Upper lobe of left lung (tissue), 6 donors: ENCODE measurements around the gene CCND3. TPM values are rescaled to one million over a fixed set of nuclear protein-coding genes. Genes with fewer than 3 reads are reported as not detected.

Experiments
- ATAC-seq, 2 donors: fragments of 200-7000 bp; cut with Tn5 transposase; one replicate each; pipeline ENCODE4 v1.9.1; 2022; ENCODE audit warnings: mild to moderate bottlenecking in 2 of 2, moderate library complexity in 2 of 2; ENCODE audit not compliant: low FRiP score in 2 of 2
- DNase-seq, 2 donors: peaks; one replicate each; pipeline ENCODE4 v3.0.0-alpha.2; 2019 to 2020
- H3K27ac ChIP-seq, 4 donors: fragments of 200-600 bp; sonication (generic); one replicate each; pipeline ENCODE4 v1.5.1; 2016 to 2019
- H3K27me3 ChIP-seq, 4 donors: fragments of 200-600 bp; sonication (generic); one replicate each; pipeline ENCODE4 v1.5.1; 2017 to 2019
- H3K36me3 ChIP-seq, 4 donors: fragments of 200-600 bp; sonication (generic); one replicate each; pipeline ENCODE4 v1.5.1; 2016 to 2019
- H3K4me1 ChIP-seq, 4 donors: fragments of 200-600 bp; sonication (generic); one replicate each; pipeline ENCODE4 v1.5.1; 2018 to 2019
- H3K4me3 ChIP-seq, 4 donors: fragments of 200-600 bp; sonication (generic); one replicate each; pipeline ENCODE4 v1.5.1; 2017 to 2019; ENCODE audit warnings: mild to moderate bottlenecking in 2 of 4, moderate library complexity in 1 of 4
- H3K9me3 ChIP-seq, 4 donors: fragments of 200-600 bp; sonication (generic); one replicate each; pipeline ENCODE4 v1.5.1; 2018 to 2019
- EP300 ChIP-seq, 4 donors: sonication (generic); formaldehyde crosslinking; IDR thresholded peaks; one replicate each; pipeline ENCODE4 v1.5.1; 2017; ENCODE audit warnings: antibody characterized with exemption in 4 of 4, control low read depth in 2 of 4
- POLR2A ChIP-seq, 4 donors: fragments of 450-650 bp; IDR thresholded peaks; one replicate each; pipeline ENCODE4 v1.5.1; 2016 to 2017; ENCODE audit warnings: antibody characterized with exemption in 4 of 4, mild to moderate bottlenecking in 2 of 4
- POLR2AphosphoS5 ChIP-seq, 2 donors: sonication (generic); formaldehyde crosslinking; IDR thresholded peaks; one replicate each; pipeline ENCODE4 v1.5.1; 2017; ENCODE audit warnings: antibody characterized with exemption in 2 of 2
- WGBS, 2 donors: methylation state at CpG; one replicate each; pipeline ENCODE4 v1.1.5; 2017 to 2018; 5-methylcytosine and 5-hydroxymethylcytosine counted together
- total RNA-seq, 6 donors: library from RNA; depleted of rRNA in 4 of 6; stranded (reverse); fragments of >200 nt in 4 of 6; gene quantifications; one replicate each; pipeline versions ENCODE4 v1.1.0 to v1.2.1, GENCODE V29; 2016 to 2021
- TF ChIP-seq, protein P1 (sequence below), 6 experiments: fragments of 450-650 bp in 4 of 6; fragments of 200-600 bp in 2 of 6; sonication (generic) in 2 of 6; IDR thresholded peaks; one replicate each; pipeline ENCODE4 v1.5.1; 2016 to 2019; ENCODE audit warnings: antibody characterized with exemption in 6 of 6
- donor health status: DM: no; HTN: no; CAD: no; lungs with moderate emphysema.
- donor health status: DM: no; HTN: yes; CAD: no; lungs with severe emphysema.

The CCND3 gene
- total RNA-seq, 6 donors from 2014 or later, result 138 to 305 (median 211) TPM

DNA sequence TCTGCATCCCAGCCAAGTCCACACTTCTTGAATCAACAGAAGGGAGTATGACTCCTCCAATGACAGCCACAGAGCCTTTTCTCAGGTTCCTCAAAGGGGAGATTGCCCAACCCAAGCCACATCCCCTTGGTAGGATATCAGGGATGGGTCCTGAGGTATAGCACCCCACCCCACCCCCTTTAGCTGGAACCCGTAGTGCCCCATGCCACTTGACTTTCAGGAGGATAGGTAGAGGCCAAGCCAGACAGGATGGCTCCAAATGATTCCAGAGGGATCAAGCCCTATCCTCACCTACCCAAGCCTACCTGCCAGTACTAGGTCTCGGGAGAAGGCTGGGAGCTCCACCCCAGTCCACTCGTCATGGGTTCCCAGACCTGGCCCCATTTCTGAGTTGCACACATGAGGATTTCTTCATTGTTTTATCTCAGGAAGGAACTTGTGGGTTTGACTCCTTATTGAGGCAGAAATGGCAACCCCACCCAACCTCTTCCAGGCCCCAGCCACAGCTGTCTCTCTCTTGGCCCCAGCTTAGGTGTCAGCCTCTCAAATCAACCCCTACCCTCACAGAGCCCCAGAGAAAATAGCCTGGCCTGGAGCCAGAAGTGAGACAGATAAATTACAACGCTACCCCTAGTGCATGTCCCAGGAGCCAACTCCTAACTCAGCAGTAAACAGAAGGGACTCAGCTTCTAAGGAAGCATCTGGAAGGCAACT is 3.6 kb downstream of the CCND3 start:
- no peak for ATAC-seq
- Histone ChIP-seq H3K4me3 (peak overlapping the region in 1 of 4 donors; percentile 94), H3K4me1 (peaks cover 61 to 79% (median 74%) of the 10 kb centered on the region in 4 donors), H3K27me3 (no peaks in the 10 kb centered on the region), H3K9me3 (no peaks in the 10 kb centered on the region), H3K36me3 (peaks cover 19 to 44% (median 34%) of the 10 kb centered on the region in 4 donors), H3K27ac (peak overlapping the region; percentile 85 to 93 (median 88))
- no peak for TF ChIP-seq EP300 (IDR thresholded peaks at IDR 0.05)
- TF ChIP-seq POLR2AphosphoS5 (IDR thresholded peaks at IDR 0.05), result no peak
- TF ChIP-seq POLR2A (IDR thresholded peaks at IDR 0.05), result no peak
- TF ChIP-seq, protein P1, sequence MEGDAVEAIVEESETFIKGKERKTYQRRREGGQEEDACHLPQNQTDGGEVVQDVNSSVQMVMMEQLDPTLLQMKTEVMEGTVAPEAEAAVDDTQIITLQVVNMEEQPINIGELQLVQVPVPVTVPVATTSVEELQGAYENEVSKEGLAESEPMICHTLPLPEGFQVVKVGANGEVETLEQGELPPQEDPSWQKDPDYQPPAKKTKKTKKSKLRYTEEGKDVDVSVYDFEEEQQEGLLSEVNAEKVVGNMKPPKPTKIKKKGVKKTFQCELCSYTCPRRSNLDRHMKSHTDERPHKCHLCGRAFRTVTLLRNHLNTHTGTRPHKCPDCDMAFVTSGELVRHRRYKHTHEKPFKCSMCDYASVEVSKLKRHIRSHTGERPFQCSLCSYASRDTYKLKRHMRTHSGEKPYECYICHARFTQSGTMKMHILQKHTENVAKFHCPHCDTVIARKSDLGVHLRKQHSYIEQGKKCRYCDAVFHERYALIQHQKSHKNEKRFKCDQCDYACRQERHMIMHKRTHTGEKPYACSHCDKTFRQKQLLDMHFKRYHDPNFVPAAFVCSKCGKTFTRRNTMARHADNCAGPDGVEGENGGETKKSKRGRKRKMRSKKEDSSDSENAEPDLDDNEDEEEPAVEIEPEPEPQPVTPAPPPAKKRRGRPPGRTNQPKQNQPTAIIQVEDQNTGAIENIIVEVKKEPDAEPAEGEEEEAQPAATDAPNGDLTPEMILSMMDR (IDR thresholded peaks at IDR 0.05), result no peak
- 16 to 26% methylated on average over 4 of the region's 4 CpGs for WGBS, 2 donors
- DNase-seq, result peak in 1 of 2 donors; percentile 57

DNA sequence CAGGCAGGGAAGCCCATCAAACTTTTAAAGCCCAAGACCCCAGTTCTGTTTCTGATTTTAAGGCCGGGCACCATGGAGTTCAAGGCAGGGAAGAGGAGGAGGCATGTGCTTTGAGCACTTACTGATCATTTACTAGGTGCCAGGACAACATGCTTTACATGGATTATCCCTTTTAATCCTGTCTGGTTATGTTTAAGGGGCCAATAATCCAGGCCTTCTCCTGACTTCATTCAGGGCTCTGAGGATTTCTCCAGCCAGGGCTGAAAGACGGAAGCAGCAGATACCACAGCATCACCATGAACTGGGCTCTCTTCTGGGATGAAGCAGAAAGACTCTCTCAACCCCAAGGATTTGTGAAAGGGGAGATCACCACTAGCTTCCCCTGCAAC is 4.1 kb downstream of the CCND3 start:
- Histone ChIP-seq H3K9me3 (no peaks in the 10 kb centered on the region), H3K4me1 (peaks cover 59 to 74% (median 68%) of the 10 kb centered on the region in 4 donors), H3K27me3 (no peaks in the 10 kb centered on the region), H3K36me3 (peaks cover 24 to 49% (median 39%) of the 10 kb centered on the region in 4 donors), H3K27ac (peak overlapping the region; percentile 85 to 93 (median 88)), H3K4me3 (peak overlapping the region in 1 of 4 donors; percentile 94)
- TF ChIP-seq POLR2A (IDR thresholded peaks at IDR 0.05) (no peak), POLR2AphosphoS5 (IDR thresholded peaks at IDR 0.05) (no peak), EP300 (IDR thresholded peaks at IDR 0.05) (no peak)
- TF ChIP-seq, protein P1 (IDR thresholded peaks at IDR 0.05), result no peak
- ATAC-seq (no peak), DNase-seq (no peak)
- 46 to 75% methylated on average over 2 of the region's 2 CpGs for WGBS, 2 donors

DNA sequence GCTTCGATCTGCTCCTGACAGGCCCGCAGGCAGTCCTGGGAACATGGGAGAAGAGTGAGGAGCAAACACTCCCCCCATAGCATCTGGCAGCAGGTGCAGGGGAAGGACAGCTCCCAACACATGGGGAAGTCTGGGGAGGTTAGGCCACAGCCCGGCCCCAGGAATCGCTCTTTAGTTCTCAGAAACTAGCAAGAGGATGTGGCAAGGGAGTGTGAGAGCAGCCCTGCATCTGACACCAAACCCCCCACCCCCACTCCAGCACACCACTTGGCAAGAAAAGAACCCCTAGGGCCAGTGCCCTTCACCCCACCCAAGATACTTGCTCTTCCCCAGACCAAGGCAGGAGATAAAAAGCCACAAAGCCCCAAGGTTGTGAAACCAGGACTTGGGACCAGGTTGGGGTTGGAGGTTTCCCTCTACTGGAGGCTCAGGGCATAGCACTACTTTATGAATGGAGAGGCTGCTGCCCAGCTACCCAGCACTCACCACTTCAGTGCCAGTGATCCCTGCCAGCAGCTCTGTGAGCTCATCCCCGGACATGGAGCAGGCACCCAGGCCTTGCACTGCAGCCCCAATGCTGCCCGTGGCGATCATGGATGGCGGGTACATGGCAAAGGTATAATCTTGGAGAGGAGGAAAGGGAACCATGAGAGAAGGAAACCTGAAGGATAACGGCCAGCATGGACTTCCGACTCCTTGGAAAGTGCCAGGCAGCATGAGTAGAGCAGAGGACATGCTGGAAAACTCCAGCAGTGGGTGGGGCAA is 5.4 kb downstream of the CCND3 start:
- H3K36me3 ChIP-seq, result peaks cover 28 to 61% (median 51%) of the 10 kb centered on the region in 4 donors
- DNase-seq (peak in 1 of 2 donors; percentile 83), ATAC-seq (peak; percentile 78 to 83)
- TF ChIP-seq, protein P1 (IDR thresholded peaks at IDR 0.05), result peak; percentile 79 to 88 (median 84)
- TF ChIP-seq EP300 (IDR thresholded peaks at IDR 0.05), result no peak
- TF ChIP-seq POLR2AphosphoS5 (IDR thresholded peaks at IDR 0.05), result peak in 1 of 2 donors; percentile 14
- no peaks in the 10 kb centered on the region for H3K9me3 ChIP-seq
- no peaks in the 10 kb centered on the region for H3K27me3 ChIP-seq
- H3K27ac ChIP-seq, result peak overlapping the region; percentile 85 to 93 (median 88)
- 33 to 41% methylated on average over 7 to 10 of the region's 10 CpGs for WGBS, 2 donors
- H3K4me1 ChIP-seq, result peaks cover 54 to 65% (median 62%) of the 10 kb centered on the region in 4 donors
- no peak overlapping the region for H3K4me3 ChIP-seq

DNA sequence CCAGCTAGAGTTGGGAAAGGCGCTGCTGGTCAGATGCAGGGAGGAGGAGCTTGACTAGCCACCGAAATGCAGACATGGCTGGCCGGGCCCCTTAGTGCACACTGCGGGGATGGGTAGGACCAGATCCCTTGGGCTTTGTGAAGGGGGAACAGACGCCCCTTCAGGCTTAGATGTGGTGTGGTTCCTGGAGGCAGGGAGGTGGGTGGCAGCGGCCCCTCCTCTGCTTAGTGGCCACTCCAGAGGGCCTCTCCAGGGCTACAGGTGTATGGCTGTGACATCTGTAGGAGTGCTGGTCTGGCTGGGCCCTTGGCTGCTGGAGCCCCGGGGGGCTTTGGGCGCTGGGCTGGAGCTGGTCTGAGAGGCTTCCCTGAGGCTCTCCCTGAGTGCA is 5.9 kb downstream of the CCND3 start:
- WGBS, 2 donors, result 72 to 86% methylated on average over 6 to 8 of the region's 8 CpGs
- H3K4me3 ChIP-seq, result no peak overlapping the region
- DNase-seq, result peak in 1 of 2 donors; percentile 62
- TF ChIP-seq POLR2A (IDR thresholded peaks at IDR 0.05) (no peak), EP300 (IDR thresholded peaks at IDR 0.05) (no peak), POLR2AphosphoS5 (IDR thresholded peaks at IDR 0.05) (no peak)
- TF ChIP-seq, protein P1 (IDR thresholded peaks at IDR 0.05), result no peak
- peaks cover 54 to 59% (median 58%) of the 10 kb centered on the region in 4 donors for H3K4me1 ChIP-seq
- no peaks in the 10 kb centered on the region for H3K27me3 ChIP-seq
- ATAC-seq, result no peak
- peak overlapping the region; percentile 52 to 91 (median 86) for H3K27ac ChIP-seq
- no peaks in the 10 kb centered on the region for H3K9me3 ChIP-seq
- peaks cover 33 to 67% (median 57%) of the 10 kb centered on the region in 4 donors for H3K36me3 ChIP-seq
